Smooth muscle cell (in vitro differentiated cells): Measurements from ENCODE around the gene SHC2. TPM values are rescaled to one million over a fixed set of nuclear protein-coding genes. Genes with fewer than 3 reads are reported as not detected.
"Not testable (repeated sequence)": the region's sequence is repeated elsewhere in the genome, so short reads cannot be mapped to it uniquely, and the experiment has no call there.

ENCODE experiments used
- DNase-seq: peaks from one replicate; lab custom pipeline; 2025; ENCODE audit not compliant: unreplicated experiment; lab: John Stamatoyannopoulos, UW
- H2AFZ ChIP-seq: fragments of 200-600 bp; sonication (generic); 2 replicates; pipeline ENCODE4 v1.6.0; 2016; ENCODE audit warnings: antibody characterized with exemption, low read depth, mild to moderate bottlenecking
- H3F3A ChIP-seq: fragments of 200-600 bp; sonication (generic); 2 replicates; pipeline ENCODE4 v1.6.0; 2017; ENCODE audit warnings: antibody characterized with exemption, low read depth
- H3K27ac ChIP-seq: fragments of 200-600 bp; sonication (generic); 2 replicates; pipeline ENCODE4 v1.5.1; 2016; ENCODE audit warnings: low read depth, mild to moderate bottlenecking
- H3K27me3 ChIP-seq: fragments of 200-600 bp; sonication (generic); 2 replicates; pipeline ENCODE4 v1.6.1; 2016; ENCODE audit warnings: low read depth, mild to moderate bottlenecking
- H3K36me3 ChIP-seq: fragments of 200-600 bp; sonication (generic); 2 replicates; pipeline ENCODE4 v1.5.1; 2016; ENCODE audit warnings: low read depth
- H3K4me1 ChIP-seq: fragments of 200-600 bp; sonication (generic); 2 replicates; pipeline ENCODE4 v1.5.1; 2016; ENCODE audit warnings: low read depth
- H3K4me2 ChIP-seq: fragments of 200-600 bp; sonication (generic); 2 replicates; pipeline ENCODE4 v1.6.0; 2016; ENCODE audit warnings: mild to moderate bottlenecking
- H3K4me3 ChIP-seq: fragments of 200-600 bp; sonication (generic); 2 replicates; pipeline ENCODE4 v1.5.1; 2016; ENCODE audit warnings: mild to moderate bottlenecking
- H3K79me2 ChIP-seq: fragments of 200-600 bp; sonication (generic); 2 replicates; pipeline ENCODE4 v1.6.0; 2016; ENCODE audit warnings: low read depth, mild to moderate bottlenecking
- H3K9ac ChIP-seq: fragments of 200-600 bp; sonication (generic); 2 replicates; pipeline ENCODE4 v1.6.0; 2016; ENCODE audit warnings: low read depth
- H3K9me3 ChIP-seq: fragments of 200-600 bp; sonication (generic); replicated peaks from 2 replicates; pipeline ENCODE4 v1.5.1; 2016; ENCODE audit warnings: low read depth
- H4K20me1 ChIP-seq: fragments of 200-600 bp; sonication (generic); 2 replicates; pipeline ENCODE4 v1.6.0; 2016; ENCODE audit warnings: low read depth
- CTCF ChIP-seq: fragments of 200-600 bp; sonication (generic); IDR thresholded peaks from 2 replicates; pipeline ENCODE4 v1.5.1; 2017; ENCODE audit warnings: borderline replicate concordance, mild to moderate bottlenecking, antibody characterized with exemption; ENCODE audit not compliant: insufficient read depth, poor library complexity, severe bottlenecking
- WGBS: methylation state at CpG from one replicate; pipeline ENCODE4 v1.1.7; 2016; ENCODE audit warnings: low lambda C conversion rate; 5-methylcytosine and 5-hydroxymethylcytosine counted together
- polyA plus RNA-seq: library from polyadenylated mRNA; unstranded; fragments of >200 nt; fragmentation: Nextera tagmentation; extraction: Ambion mirVana; gene quantifications from 2 replicates; pipeline ENCODE4 v1.2.1, GENCODE V29; 2016
- total RNA-seq: library from RNA; depleted of rRNA; stranded (reverse); fragments of >200 nt; gene quantifications from 2 replicates; pipeline ENCODE4 v1.2.3, GENCODE V29; 2014

The SHC2 gene
- total and polyA plus RNA-seq, 2 experiments from 2014 or later: 15.6 to 29.3 TPM

DNA sequence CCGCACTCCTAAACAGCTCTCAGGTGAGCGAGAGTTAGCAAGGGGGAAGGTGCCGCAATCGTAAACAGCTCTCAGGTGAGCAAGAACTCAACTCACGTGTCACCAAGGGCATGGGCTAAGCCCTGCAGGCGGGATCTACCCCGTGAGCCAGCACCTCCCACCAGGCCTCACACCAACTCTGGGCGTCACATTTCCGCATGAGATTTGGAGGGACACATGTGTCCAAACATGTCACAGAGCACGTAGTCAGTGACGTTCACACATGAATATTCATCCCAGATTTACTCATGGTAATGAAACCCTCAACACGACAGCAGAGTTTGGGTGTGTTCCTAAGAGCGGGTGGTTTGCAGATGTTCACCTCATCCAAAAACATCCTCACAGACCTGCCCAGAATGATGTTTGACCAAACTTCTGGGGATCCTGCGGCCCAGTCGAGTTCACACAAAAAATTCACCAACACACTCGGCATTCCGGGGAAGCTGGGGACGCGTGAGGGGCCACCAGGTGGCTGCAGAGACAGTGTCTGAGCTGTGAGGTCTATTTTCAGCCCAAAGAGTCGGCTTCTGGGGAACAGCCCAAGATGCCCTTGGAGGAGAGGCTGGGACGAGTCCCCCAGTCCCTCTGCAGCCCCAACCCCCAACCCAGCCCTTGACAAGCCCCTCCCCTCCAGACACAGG lies 71.4 kb downstream of the SHC2 start:
- no peak for TF ChIP-seq CTCF
- Histone ChIP-seq H3K4me2 (no peak overlapping the region), H3K27me3 (no peaks in the 10 kb centered on the region), H4K20me1 (no peaks in the 10 kb centered on the region), H3K4me1 (peaks cover 3% of the 10 kb centered on the region), H2AFZ (no peak overlapping the region), H3K36me3 (no peaks in the 10 kb centered on the region), H3K27ac (no peak overlapping the region), H3K79me2 (no peaks in the 10 kb centered on the region), H3K4me3 (no peak overlapping the region), H3K9ac (no peak overlapping the region), H3F3A (no peaks in the 10 kb centered on the region), H3K9me3 (no peaks in the 10 kb centered on the region)
- 85% methylated on average over 19 of the region's 21 CpGs for WGBS
- DNase-seq: no peak

DNA sequence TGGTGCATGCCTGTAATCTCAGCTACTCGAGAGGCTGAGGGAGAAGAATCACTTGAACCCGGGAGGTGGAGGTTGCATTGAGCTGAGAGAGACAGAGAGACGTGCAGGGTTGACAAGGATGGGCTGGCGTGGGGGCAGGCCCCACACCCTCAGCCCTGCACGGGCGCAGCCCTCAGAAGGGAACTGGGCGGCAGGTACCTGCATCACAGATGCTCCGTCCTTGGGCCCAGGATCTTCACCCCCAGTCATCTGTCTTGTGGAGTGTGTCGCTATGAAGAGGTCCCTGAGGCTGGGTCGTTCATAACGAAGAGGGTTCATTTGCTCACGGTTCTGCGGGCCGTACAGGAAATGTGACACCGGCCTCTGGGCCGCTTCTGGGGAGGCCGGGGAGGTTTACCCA lies 72.1 kb downstream of the SHC2 start:
- H3K27ac ChIP-seq: no peak overlapping the region
- H3K79me2 ChIP-seq: no peaks in the 10 kb centered on the region
- H3K9me3 ChIP-seq: no peaks in the 10 kb centered on the region
- H3K27me3 ChIP-seq: no peaks in the 10 kb centered on the region
- TF ChIP-seq CTCF: no peak
- no peak overlapping the region for H3K9ac ChIP-seq
- DNase-seq: no peak
- no peaks in the 10 kb centered on the region for H3F3A ChIP-seq
- H3K4me2 ChIP-seq: no peak overlapping the region
- H3K4me3 ChIP-seq: no peak overlapping the region
- no peaks in the 10 kb centered on the region for H3K36me3 ChIP-seq
- no peak overlapping the region for H2AFZ ChIP-seq
- 87% methylated on average over 17 of the region's 17 CpGs for WGBS
- H4K20me1 ChIP-seq: no peaks in the 10 kb centered on the region
- H3K4me1 ChIP-seq: peaks cover 3% of the 10 kb centered on the region

GRCh38 chr19:387777-388176 lies 73.1 kb downstream of the SHC2 start:
- Histone ChIP-seq H3K9ac (no peak overlapping the region), H3K27me3 (no peaks in the 10 kb centered on the region), H4K20me1 (no peaks in the 10 kb centered on the region), H3K4me3 (no peak overlapping the region), H3K9me3 (no peaks in the 10 kb centered on the region), H3F3A (no peaks in the 10 kb centered on the region), H3K36me3 (no peaks in the 10 kb centered on the region), H2AFZ (no peak overlapping the region), H3K4me1 (peaks cover 3% of the 10 kb centered on the region), H3K4me2 (no peak overlapping the region), H3K79me2 (no peaks in the 10 kb centered on the region), H3K27ac (no peak overlapping the region)
- 95% methylated on average over 12 of the region's 21 CpGs for WGBS
- TF ChIP-seq CTCF: no peak
- DNase-seq: no peak

DNA sequence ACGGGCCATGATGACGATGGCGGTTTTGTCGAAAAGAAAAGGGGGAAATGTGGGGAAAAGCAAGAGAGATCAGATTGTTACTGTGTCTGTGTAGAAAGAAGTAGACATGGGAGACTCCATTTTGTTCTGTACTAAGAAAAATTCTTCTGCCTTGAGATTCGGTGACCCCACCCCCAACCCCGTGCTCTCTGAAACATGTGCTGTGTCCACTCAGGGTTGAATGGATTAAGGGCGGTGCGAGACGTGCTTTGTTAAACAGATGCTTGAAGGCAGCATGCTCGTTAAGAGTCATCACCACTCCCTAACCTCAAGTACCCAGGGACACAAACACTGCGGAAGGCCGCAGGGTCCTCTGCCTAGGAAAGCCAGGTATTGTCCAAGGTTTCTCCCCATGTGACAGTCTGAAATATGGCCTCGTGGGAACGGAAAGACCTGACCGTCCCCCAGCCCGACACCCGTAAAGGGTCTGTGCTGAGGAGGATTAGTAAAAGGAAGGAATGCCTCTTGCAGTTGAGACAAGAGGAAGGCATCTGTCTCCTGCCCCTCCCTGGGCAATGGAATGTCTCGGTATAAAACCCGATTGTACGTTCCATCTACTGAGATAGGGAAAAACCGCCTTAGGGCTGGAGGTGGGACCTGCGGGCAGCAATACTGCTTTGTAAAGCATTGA lies 74.1 kb downstream of the SHC2 start:
- not testable (repeated sequence) for H3K9ac ChIP-seq, H3K27me3 ChIP-seq, H3K4me2 ChIP-seq, H2AFZ ChIP-seq, H4K20me1 ChIP-seq, H3K36me3 ChIP-seq, H3K9me3 ChIP-seq, H3K4me1 ChIP-seq, H3K79me2 ChIP-seq, DNase-seq, H3F3A ChIP-seq, H3K4me3 ChIP-seq, H3K27ac ChIP-seq
- 18% methylated on average over 11 of the region's 22 CpGs for WGBS

GRCh38 chr19:386189-386588 lies 74.6 kb downstream of the SHC2 start:
- 70% methylated on average over 8 of the region's 8 CpGs for WGBS
- not testable (repeated sequence) for H3K36me3 ChIP-seq, H3K27me3 ChIP-seq, H3K9ac ChIP-seq, H3F3A ChIP-seq, H3K27ac ChIP-seq, H4K20me1 ChIP-seq, DNase-seq, H2AFZ ChIP-seq, H3K4me1 ChIP-seq, H3K4me3 ChIP-seq, H3K9me3 ChIP-seq, H3K79me2 ChIP-seq, H3K4me2 ChIP-seq
